ENCODE results near the gene AFF1.

Gene AFF1

GRCh38 chr4:86934771-86935565 lies at the start of gene AFF1:
AFF1 (plus strand) TSS chr4:86935011; CDS start chr4:86948534, 13,523 bp downstream.
- DNase-seq (ENCODE audit: low read depth in 1 of 2, low spot score in 1 of 2): peak; percentile 75 to 77

- DNase-seq (ENCODE audit: low read depth in 1 of 2, low spot score in 1 of 2): no peak
These were observed 44.0 kb upstream of the AFF1 start for GRCh38 chr4:86890790-86891189.

GRCh38 chr4:86891762-86892635 lies 42.8 kb upstream of the AFF1 start, which contains the start of gene C4orf36:
C4orf36 (minus strand) TSS chr4:86892422; CDS start chr4:86891520, 902 bp downstream.
- DNase-seq (ENCODE audit: low read depth in 1 of 2, low spot score in 1 of 2): peak in 1 of 2 donors; percentile 8

GRCh38 chr4:86892636-86892960 lies 42.2 kb upstream of the AFF1 start:
- DNase-seq (ENCODE audit: low read depth in 1 of 2, low spot score in 1 of 2): no peak

GRCh38 chr4:86893136-86893535 lies 41.7 kb upstream of the AFF1 start:
- no peak for DNase-seq (ENCODE audit: low read depth in 1 of 2, low spot score in 1 of 2)

- no peak for DNase-seq (ENCODE audit: low read depth in 1 of 2, low spot score in 1 of 2)
These were observed 40.4 kb upstream of the AFF1 start for GRCh38 chr4:86894455-86894854.

GRCh38 chr4:86895692-86896488 lies 38.9 kb upstream of the AFF1 start:
- no peak for DNase-seq (ENCODE audit: low read depth in 1 of 2, low spot score in 1 of 2)

- DNase-seq (ENCODE audit: low read depth in 1 of 2, low spot score in 1 of 2): no peak
These were observed 38.2 kb upstream of the AFF1 start for GRCh38 chr4:86896596-86896995.

- DNase-seq (ENCODE audit: low read depth in 1 of 2, low spot score in 1 of 2): no peak
These were observed 36.2 kb upstream of the AFF1 start for GRCh38 chr4:86898562-86898961.

GRCh38 chr4:86901864-86902263 lies 32.9 kb upstream of the AFF1 start:
- DNase-seq (ENCODE audit: low read depth in 1 of 2, low spot score in 1 of 2): no peak

GRCh38 chr4:86908251-86908657 lies 26.6 kb upstream of the AFF1 start:
- no peak for DNase-seq (ENCODE audit: low read depth in 1 of 2, low spot score in 1 of 2)

- DNase-seq (ENCODE audit: low read depth in 1 of 2, low spot score in 1 of 2): no peak
These were observed 25.1 kb upstream of the AFF1 start for GRCh38 chr4:86909546-86910295.

- no peak for DNase-seq (ENCODE audit: low read depth in 1 of 2, low spot score in 1 of 2)
These were observed 24.4 kb upstream of the AFF1 start for GRCh38 chr4:86910369-86910768.

GRCh38 chr4:86910820-86911684 lies 23.8 kb upstream of the AFF1 start:
- DNase-seq (ENCODE audit: low read depth in 1 of 2, low spot score in 1 of 2): no peak

GRCh38 chr4:86916392-86916791 lies 18.4 kb upstream of the AFF1 start:
- DNase-seq (ENCODE audit: low read depth in 1 of 2, low spot score in 1 of 2): no peak

GRCh38 chr4:86917212-86918039 lies 17.4 kb upstream of the AFF1 start:
- no peak for DNase-seq (ENCODE audit: low read depth in 1 of 2, low spot score in 1 of 2)

GRCh38 chr4:86918539-86919072 lies 16.2 kb upstream of the AFF1 start:
- DNase-seq (ENCODE audit: low read depth in 1 of 2, low spot score in 1 of 2): no peak

- DNase-seq (ENCODE audit: low read depth in 1 of 2, low spot score in 1 of 2): no peak
These were observed 15.1 kb upstream of the AFF1 start for GRCh38 chr4:86919561-86920223.

All from stimulated activated CD4-positive, alpha-beta T cell treated with anti-CD3 and anti-CD28 coated beads, Interleukin-15, amount 100 ng/mL, for 1 hour (primary cell).